H1 (cell line): Measurements from ENCODE around the gene KRT77.

ENCODE experiments used
- EP300 ChIP-seq, 2 experiments: IDR thresholded peaks; 1 replicate in 1 of 2; 2 replicates in 1 of 2; pipeline ENCODE4 v1.6.1; 2011 to 2012; ENCODE audit warnings: low read depth in 2 of 2, low read length in 2 of 2, mild to moderate bottlenecking in 2 of 2, borderline replicate concordance in 1 of 2, inconsistent platforms in 1 of 2, moderate library complexity in 1 of 2
- EZH2 ChIP-seq: fragments of 200-600 bp; sonication (generic); IDR thresholded peaks from 2 replicates; pipeline ENCODE4 v1.7.1; 2012; ENCODE audit warnings: low read depth, mild to moderate bottlenecking, moderate library complexity, low read length, inconsistent platforms; ENCODE audit not compliant: severe bottlenecking
- JUND ChIP-seq: IDR thresholded peaks from 2 replicates; pipeline ENCODE4 v1.6.1; 2011; ENCODE audit warnings: mild to moderate bottlenecking, improper control_type of control experiment, low read length
- KDM5A ChIP-seq: fragments of 200-600 bp; IDR thresholded peaks from 2 replicates; pipeline ENCODE4 v1.7.1; 2012; ENCODE audit warnings: mild to moderate bottlenecking, low read length, inconsistent platforms, mixed read lengths
- POLR2A ChIP-seq, 2 experiments: IDR thresholded peaks; 1 replicate in 1 of 2; 2 replicates in 1 of 2; pipeline ENCODE4 v1.6.1; 2011; ENCODE audit warnings: low read depth in 2 of 2, low read length in 2 of 2, mild to moderate bottlenecking in 2 of 2; ENCODE audit errors: control extremely low read depth in 1 of 2
- POLR2AphosphoS5 ChIP-seq: IDR thresholded peaks from 2 replicates; pipeline ENCODE4 v1.6.1; 2011; ENCODE audit warnings: low read depth, low read length
- RXRA ChIP-seq: IDR thresholded peaks from 2 replicates; pipeline ENCODE4 v1.6.1; 2011; ENCODE audit warnings: low read depth, mild to moderate bottlenecking, low read length, moderate library complexity; ENCODE audit not compliant: insufficient read depth
- SIN3A ChIP-seq, 2 experiments: IDR thresholded peaks in 1 of 2; conservative IDR thresholded peaks in 1 of 2; 2 replicates each; pipeline ENCODE4 v1.6.1; 2011 to 2012; ENCODE audit warnings: low read length in 2 of 2, improper control_type of control experiment in 1 of 2, low read depth in 1 of 2, mild to moderate bottlenecking in 1 of 2
- TCF12 ChIP-seq: IDR thresholded peaks from 2 replicates; pipeline ENCODE4 v1.6.1; 2011; ENCODE audit warnings: low read depth, mild to moderate bottlenecking, low read length
- TEAD4 ChIP-seq: IDR thresholded peaks from 2 replicates; pipeline ENCODE4 v1.6.1; 2012; ENCODE audit warnings: low read depth, low read length, inconsistent platforms, mixed read lengths
- TF ChIP-seq, protein P1 (sequence below), 3 experiments: IDR thresholded peaks; 1 replicate in 2 of 3; 2 replicates in 1 of 3; pipeline versions ENCODE4 v1.5.1 to v1.6.1; 2011; ENCODE audit warnings: low read length in 3 of 3, mild to moderate bottlenecking in 3 of 3, inconsistent platforms in 2 of 3, low read depth in 1 of 3, moderate library complexity in 1 of 3; ENCODE audit not compliant: insufficient read depth in 1 of 3; ENCODE audit errors: control extremely low read depth in 1 of 3

DNA sequence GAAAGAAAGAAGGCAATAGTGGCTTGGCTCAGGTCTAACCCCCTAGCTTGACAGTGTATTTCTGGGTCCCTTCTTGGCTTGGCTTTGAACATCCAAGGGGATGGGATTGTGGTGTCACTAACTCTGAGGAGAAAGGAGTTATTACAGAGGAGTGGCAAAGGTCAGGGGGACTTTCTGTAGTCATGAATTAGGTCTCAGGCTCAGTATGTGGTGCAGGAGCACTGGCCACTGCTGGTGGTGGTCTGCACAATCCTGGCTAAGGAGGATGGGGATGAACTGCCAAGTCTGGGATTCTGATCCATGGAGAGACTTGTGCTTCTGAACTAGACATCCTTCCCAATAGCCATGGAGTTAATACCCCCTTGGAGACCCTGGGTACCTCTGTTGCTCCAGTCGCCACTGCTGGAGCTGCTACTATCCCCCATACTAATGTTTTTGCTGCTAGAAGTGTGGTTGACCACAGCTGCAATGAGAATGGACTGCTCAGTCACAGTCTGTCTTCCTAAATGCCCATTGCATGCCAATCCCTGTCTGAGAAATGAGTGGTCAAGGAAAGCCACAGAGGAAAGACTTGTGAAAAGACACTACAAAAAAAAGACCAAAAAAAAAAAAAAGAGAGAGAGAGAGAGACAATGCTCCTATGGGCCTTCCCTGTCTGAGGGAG is 41.3 kb upstream of the KRT77 start:
- TF ChIP-seq, protein P1, sequence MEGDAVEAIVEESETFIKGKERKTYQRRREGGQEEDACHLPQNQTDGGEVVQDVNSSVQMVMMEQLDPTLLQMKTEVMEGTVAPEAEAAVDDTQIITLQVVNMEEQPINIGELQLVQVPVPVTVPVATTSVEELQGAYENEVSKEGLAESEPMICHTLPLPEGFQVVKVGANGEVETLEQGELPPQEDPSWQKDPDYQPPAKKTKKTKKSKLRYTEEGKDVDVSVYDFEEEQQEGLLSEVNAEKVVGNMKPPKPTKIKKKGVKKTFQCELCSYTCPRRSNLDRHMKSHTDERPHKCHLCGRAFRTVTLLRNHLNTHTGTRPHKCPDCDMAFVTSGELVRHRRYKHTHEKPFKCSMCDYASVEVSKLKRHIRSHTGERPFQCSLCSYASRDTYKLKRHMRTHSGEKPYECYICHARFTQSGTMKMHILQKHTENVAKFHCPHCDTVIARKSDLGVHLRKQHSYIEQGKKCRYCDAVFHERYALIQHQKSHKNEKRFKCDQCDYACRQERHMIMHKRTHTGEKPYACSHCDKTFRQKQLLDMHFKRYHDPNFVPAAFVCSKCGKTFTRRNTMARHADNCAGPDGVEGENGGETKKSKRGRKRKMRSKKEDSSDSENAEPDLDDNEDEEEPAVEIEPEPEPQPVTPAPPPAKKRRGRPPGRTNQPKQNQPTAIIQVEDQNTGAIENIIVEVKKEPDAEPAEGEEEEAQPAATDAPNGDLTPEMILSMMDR (IDR thresholded peaks at IDR 0.05; ENCODE audit: control extremely low read depth in 1 of 3, insufficient read depth in 1 of 3, low read depth in 1 of 3, low read length in 3 of 3): no peak
- TF ChIP-seq POLR2AphosphoS5 (no peak), JUND (no peak), POLR2A (IDR thresholded peaks at IDR 0.05; ENCODE audit: control extremely low read depth in 1 of 2, low read depth in 2 of 2, low read length in 2 of 2) (no peak), EZH2 (no peak), TCF12 (no peak), SIN3A (conservative IDR thresholded peaks at IDR 0.05 in 1 of 2, IDR thresholded peaks at IDR 0.05 in 1 of 2; ENCODE audit: low read depth in 1 of 2, low read length in 2 of 2) (no peak), RXRA (no peak), EP300 (IDR thresholded peaks at IDR 0.05; ENCODE audit: borderline replicate concordance in 1 of 2, low read depth in 2 of 2, low read length in 2 of 2) (no peak), TEAD4 (no peak), KDM5A (no peak)
